Activated T-helper 1 cell treated with Interleukin-2 at 50 U/mL for 16 hours (primary cell): ENCODE data around the gene CDC14A.
"Not testable (repeated sequence)": the region's sequence is repeated elsewhere in the genome, so short reads cannot be mapped to it uniquely, and the experiment has no call there.

Experiments used
- DNase-seq: peaks from one replicate; pipeline ENCODE4 v3.0.0-alpha.2; 2020; ENCODE audit warnings: low read depth

CDC14A gene

GRCh38 chr1:100363831-100364230 lies 11.5 kb downstream of the CDC14A start:
- no peak for DNase-seq

- DNase-seq: no peak
Observed at GRCh38 chr1:100364697-100365096, 12.4 kb downstream of the CDC14A start.

GRCh38 chr1:100366209-100366525 lies 13.9 kb downstream of the CDC14A start:
- no peak for DNase-seq

GRCh38 chr1:100369339-100369738 lies 17.0 kb downstream of the CDC14A start:
- DNase-seq: not testable (repeated sequence)

GRCh38 chr1:100373953-100374352 lies 21.6 kb downstream of the CDC14A start:
- DNase-seq: not testable (repeated sequence)

GRCh38 chr1:100376890-100377289 lies 24.6 kb downstream of the CDC14A start:
- DNase-seq: not testable (repeated sequence)

- DNase-seq: no peak
Observed at GRCh38 chr1:100377590-100378361, 25.5 kb downstream of the CDC14A start.

- DNase-seq: no peak
Observed at GRCh38 chr1:100378956-100379355, 26.6 kb downstream of the CDC14A start.

GRCh38 chr1:100380635-100381034 lies 28.3 kb downstream of the CDC14A start:
- no peak for DNase-seq

GRCh38 chr1:100382657-100383056 lies 30.4 kb downstream of the CDC14A start:
- DNase-seq: no peak

GRCh38 chr1:100383743-100384405 lies 31.6 kb downstream of the CDC14A start:
- DNase-seq: no peak

- DNase-seq: no peak
Observed at GRCh38 chr1:100387209-100387608, 34.9 kb downstream of the CDC14A start.

GRCh38 chr1:100387657-100388350 lies 35.5 kb downstream of the CDC14A start:
- no peak for DNase-seq

- no peak for DNase-seq
Observed at GRCh38 chr1:100390531-100390930, 38.2 kb downstream of the CDC14A start.

GRCh38 chr1:100391675-100392074 lies 39.4 kb downstream of the CDC14A start:
- peak; percentile 5 for DNase-seq

- no peak for DNase-seq
Observed at GRCh38 chr1:100392756-100393155, 40.5 kb downstream of the CDC14A start.

GRCh38 chr1:100394285-100394684 lies 42.0 kb downstream of the CDC14A start:
- no peak for DNase-seq

- no peak for DNase-seq
Observed at GRCh38 chr1:100395913-100396312, 43.6 kb downstream of the CDC14A start.

- no peak for DNase-seq
Observed at GRCh38 chr1:100396651-100397050, 44.3 kb downstream of the CDC14A start.

- no peak for DNase-seq
Observed at GRCh38 chr1:100397681-100398080, 45.4 kb downstream of the CDC14A start.

- DNase-seq: no peak
Observed at GRCh38 chr1:100398648-100399047, 46.3 kb downstream of the CDC14A start.

GRCh38 chr1:100400404-100400803 lies 48.1 kb downstream of the CDC14A start:
- DNase-seq: peak; percentile 48

GRCh38 chr1:100404821-100405220 lies 52.5 kb downstream of the CDC14A start:
- no peak for DNase-seq
